GM12873 (cell line): ENCODE data around the gene TMEM213.
A peak's percentile ranks its signal among the peaks of the same experiment; 100 is the strongest.

Source experiments
- CTCF ChIP-seq: IDR thresholded peaks from 2 replicates; pipeline ENCODE4 v1.5.1; 2012; ENCODE audit warnings: low read depth, mild to moderate bottlenecking, moderate library complexity, low read length, control low read depth; ENCODE audit not compliant: insufficient read depth; ENCODE audit errors: missing control alignments

TMEM213 gene

GRCh38 chr7:138882249-138882648 is 84.5 kb downstream of the TMEM213 start:
- no peak for TF ChIP-seq CTCF

- peak; percentile 26 for TF ChIP-seq CTCF
These were observed 87.8 kb downstream of the TMEM213 start for GRCh38 chr7:138885383-138886147.

- peak; percentile 70 for TF ChIP-seq CTCF
These were observed 88.7 kb downstream of the TMEM213 start for GRCh38 chr7:138886501-138886917.

- no peak for TF ChIP-seq CTCF
These were observed 89.4 kb downstream of the TMEM213 start for GRCh38 chr7:138887085-138887710.
